Measurements from ENCODE around the gene TENM3. TPM values are rescaled to one million over a fixed set of nuclear protein-coding genes. Genes with fewer than 3 reads are reported as not detected.

TENM3 gene
- total RNA-seq, 1 experiment from 2014 or later = 34.1 TPM

DNA sequence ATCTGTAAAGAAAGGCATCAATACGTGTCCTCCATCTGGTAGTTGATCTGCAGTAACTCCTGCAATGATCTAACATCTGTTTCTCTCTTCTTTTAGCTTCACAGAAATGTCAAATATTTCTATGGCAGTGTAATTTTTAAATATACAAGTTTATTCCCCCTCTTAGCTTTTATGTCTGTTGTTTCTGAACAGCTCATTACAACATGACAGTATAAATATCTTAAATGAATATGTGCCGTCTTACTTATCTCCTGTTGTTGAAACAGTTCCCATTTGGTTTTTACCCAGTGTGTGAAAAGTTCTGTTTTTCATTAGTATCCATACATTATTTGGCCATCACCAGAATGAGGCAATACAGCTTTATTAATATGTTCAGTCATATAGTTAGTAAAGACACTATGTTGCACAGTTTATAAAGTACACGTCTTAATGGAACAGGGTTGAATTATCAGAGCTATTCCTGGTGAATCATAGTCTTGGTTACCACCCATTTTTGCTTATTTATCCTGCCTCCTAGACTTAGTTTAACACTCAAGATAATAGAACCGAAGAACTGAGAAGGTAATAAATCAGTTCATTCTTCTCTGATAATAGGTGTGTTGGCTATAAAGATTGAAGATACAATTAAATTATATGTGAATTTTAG lies 321.6 kb downstream of the TENM3 start:
- Mint-ChIP-seq H3K27ac (ENCODE audit: low read depth, unreplicated experiment) (no peak overlapping the region), H3K9me3 (ENCODE audit: unreplicated experiment) (no peaks in the 10 kb centered on the region), H3K4me1 (ENCODE audit: insufficient read depth, unreplicated experiment) (no peaks in the 10 kb centered on the region), H3K36me3 (ENCODE audit: insufficient read depth, unreplicated experiment) (no peaks in the 10 kb centered on the region), H3K27me3 (ENCODE audit: insufficient read depth, unreplicated experiment) (no peaks in the 10 kb centered on the region), H3K4me3 (ENCODE audit: unreplicated experiment) (no peak overlapping the region)
- ChIA-PET POLR2A (interaction anchor here (0.6 kb wide), 1 partner anchor 13 kb away, joined by 3 read pairs; no protein-coding TSS in a partner anchor), CTCF (interaction anchor here (0.6 kb wide), 1 partner anchor 650 kb away, joined by 3 read pairs; no protein-coding TSS in a partner anchor)
- DNase-seq (ENCODE audit: unreplicated experiment) = no peak
- no TSS peak for BruUV-seq (replicated peaks)
- intact Hi-C loops (cut with micrococcal nuclease) = no loop called here
- TF ChIP-seq, protein P1, sequence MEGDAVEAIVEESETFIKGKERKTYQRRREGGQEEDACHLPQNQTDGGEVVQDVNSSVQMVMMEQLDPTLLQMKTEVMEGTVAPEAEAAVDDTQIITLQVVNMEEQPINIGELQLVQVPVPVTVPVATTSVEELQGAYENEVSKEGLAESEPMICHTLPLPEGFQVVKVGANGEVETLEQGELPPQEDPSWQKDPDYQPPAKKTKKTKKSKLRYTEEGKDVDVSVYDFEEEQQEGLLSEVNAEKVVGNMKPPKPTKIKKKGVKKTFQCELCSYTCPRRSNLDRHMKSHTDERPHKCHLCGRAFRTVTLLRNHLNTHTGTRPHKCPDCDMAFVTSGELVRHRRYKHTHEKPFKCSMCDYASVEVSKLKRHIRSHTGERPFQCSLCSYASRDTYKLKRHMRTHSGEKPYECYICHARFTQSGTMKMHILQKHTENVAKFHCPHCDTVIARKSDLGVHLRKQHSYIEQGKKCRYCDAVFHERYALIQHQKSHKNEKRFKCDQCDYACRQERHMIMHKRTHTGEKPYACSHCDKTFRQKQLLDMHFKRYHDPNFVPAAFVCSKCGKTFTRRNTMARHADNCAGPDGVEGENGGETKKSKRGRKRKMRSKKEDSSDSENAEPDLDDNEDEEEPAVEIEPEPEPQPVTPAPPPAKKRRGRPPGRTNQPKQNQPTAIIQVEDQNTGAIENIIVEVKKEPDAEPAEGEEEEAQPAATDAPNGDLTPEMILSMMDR (IDR thresholded peaks at IDR 0.05; ENCODE audit: unreplicated experiment) = no peak

- no peak for DNase-seq (ENCODE audit: unreplicated experiment)
- POLR2A ChIA-PET = interaction anchor here (1.0 kb wide), 1 partner anchor 11 kb away, joined by 7 read pairs; no protein-coding TSS in a partner anchor
- Mint-ChIP-seq H3K4me3 (ENCODE audit: unreplicated experiment) (no peak overlapping the region), H3K27me3 (ENCODE audit: insufficient read depth, unreplicated experiment) (no peaks in the 10 kb centered on the region), H3K4me1 (ENCODE audit: insufficient read depth, unreplicated experiment) (no peaks in the 10 kb centered on the region), H3K9me3 (ENCODE audit: unreplicated experiment) (no peaks in the 10 kb centered on the region), H3K36me3 (ENCODE audit: insufficient read depth, unreplicated experiment) (no peaks in the 10 kb centered on the region), H3K27ac (ENCODE audit: low read depth, unreplicated experiment) (no peak overlapping the region)
- TF ChIP-seq, protein P1 (IDR thresholded peaks at IDR 0.05; ENCODE audit: unreplicated experiment) = no peak
- CTCF ChIA-PET = no interaction called here
- intact Hi-C loops (cut with micrococcal nuclease) = no loop called here
- no TSS peak for BruUV-seq (replicated peaks)
Observed at GRCh38 chr4:182567119-182567518, 323.9 kb downstream of the TENM3 start.

DNA sequence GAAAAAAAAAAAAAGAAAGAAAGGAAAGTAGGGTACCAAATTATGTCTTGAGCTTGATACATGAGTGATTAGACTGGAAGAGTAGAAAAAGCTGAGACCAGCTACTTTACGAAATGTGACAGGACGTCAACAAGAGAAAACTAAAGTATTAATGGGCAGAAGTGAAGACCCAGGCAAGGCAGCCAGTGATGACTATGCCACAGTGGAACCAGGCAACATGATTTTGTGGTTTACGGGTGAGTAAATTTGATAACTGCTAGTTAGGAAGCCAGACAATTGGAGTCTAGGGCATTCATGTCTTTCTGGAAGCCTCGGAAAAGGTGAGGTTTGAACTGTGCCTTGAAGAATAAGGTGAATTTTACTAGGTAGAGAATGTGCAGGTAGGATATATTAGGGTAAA lies 326.4 kb downstream of the TENM3 start:
- CTCF ChIA-PET = no interaction called here
- no peak for DNase-seq (ENCODE audit: unreplicated experiment)
- POLR2A ChIA-PET = interaction anchor here (0.7 kb wide), 1 partner anchor 60 kb away, joined by 3 read pairs; no protein-coding TSS in a partner anchor
- no peaks in the 10 kb centered on the region for H3K9me3 Mint-ChIP-seq (ENCODE audit: unreplicated experiment)
- H3K27ac Mint-ChIP-seq (ENCODE audit: low read depth, unreplicated experiment) = no peak overlapping the region
- no peak overlapping the region for H3K4me3 Mint-ChIP-seq (ENCODE audit: unreplicated experiment)
- H3K4me1 Mint-ChIP-seq (ENCODE audit: insufficient read depth, unreplicated experiment) = no peaks in the 10 kb centered on the region
- TF ChIP-seq, protein P1 (IDR thresholded peaks at IDR 0.05; ENCODE audit: unreplicated experiment) = no peak
- no peaks in the 10 kb centered on the region for H3K27me3 Mint-ChIP-seq (ENCODE audit: insufficient read depth, unreplicated experiment)
- no peaks in the 10 kb centered on the region for H3K36me3 Mint-ChIP-seq (ENCODE audit: insufficient read depth, unreplicated experiment)
- no TSS peak for BruUV-seq (replicated peaks)
- intact Hi-C loops (cut with micrococcal nuclease) = no loop called here

DNA sequence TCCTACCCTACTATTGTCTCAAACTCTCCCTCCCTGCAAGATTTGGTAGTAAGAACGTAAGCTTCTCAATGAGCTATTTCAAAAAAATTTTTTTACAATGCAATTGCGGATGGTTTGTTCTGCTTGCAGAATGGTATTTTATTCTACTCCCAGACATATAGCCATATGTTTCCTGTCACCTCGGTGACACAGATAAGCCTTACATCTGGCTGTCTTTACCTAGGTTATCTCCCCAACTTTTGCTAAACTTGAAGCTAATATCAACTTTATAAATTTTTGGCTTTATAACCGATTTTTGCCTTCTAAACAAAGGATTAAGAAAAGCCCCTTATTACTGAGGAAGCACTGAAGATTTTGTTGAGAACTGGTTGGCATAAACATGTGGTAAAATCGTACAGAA lies 331.5 kb downstream of the TENM3 start:
- Mint-ChIP-seq H3K27ac (ENCODE audit: low read depth, unreplicated experiment) (no peak overlapping the region), H3K4me1 (ENCODE audit: insufficient read depth, unreplicated experiment) (peaks cover 5% of the 10 kb centered on the region), H3K36me3 (ENCODE audit: insufficient read depth, unreplicated experiment) (no peaks in the 10 kb centered on the region), H3K9me3 (ENCODE audit: unreplicated experiment) (no peaks in the 10 kb centered on the region), H3K27me3 (ENCODE audit: insufficient read depth, unreplicated experiment) (no peaks in the 10 kb centered on the region), H3K4me3 (ENCODE audit: unreplicated experiment) (no peak overlapping the region)
- BruUV-seq (replicated peaks) = no TSS peak
- ChIA-PET POLR2A (interaction anchor here (0.7 kb wide), 1 partner anchor 13 kb away, joined by 4 read pairs; no protein-coding TSS in a partner anchor), CTCF (interaction anchor here (0.6 kb wide), 1 partner anchor 11 kb away, joined by 5 read pairs; no protein-coding TSS in a partner anchor)
- no peak for DNase-seq (ENCODE audit: unreplicated experiment)
- intact Hi-C loops (cut with micrococcal nuclease) = no loop called here
- TF ChIP-seq, protein P1 (IDR thresholded peaks at IDR 0.05; ENCODE audit: unreplicated experiment) = no peak
